ENCODE measurements around the gene NFIB.

The NFIB gene

DNA sequence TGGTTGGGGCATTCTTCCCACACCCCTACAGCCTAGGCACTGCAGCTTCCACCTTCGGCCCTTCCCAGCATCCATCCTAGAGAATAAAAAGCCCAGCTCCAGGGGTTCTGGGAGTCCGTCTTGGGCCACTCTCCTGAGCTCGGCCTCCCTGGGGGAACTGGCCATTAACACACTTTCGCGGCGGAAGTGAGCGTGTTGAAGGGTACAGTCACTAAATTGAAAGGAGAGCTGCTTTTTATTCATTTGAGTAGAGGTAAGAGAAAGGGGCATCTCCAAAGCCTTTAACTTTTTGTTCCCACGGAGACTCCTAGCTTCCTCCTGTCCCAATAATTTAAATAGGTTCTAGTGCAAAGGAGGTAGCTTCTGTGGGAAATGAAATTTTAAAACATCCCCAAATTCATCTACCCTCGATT, 31.0 kb upstream of the NFIB start:
- no peak for DNase-seq (ENCODE audit: low spot score)

DNA sequence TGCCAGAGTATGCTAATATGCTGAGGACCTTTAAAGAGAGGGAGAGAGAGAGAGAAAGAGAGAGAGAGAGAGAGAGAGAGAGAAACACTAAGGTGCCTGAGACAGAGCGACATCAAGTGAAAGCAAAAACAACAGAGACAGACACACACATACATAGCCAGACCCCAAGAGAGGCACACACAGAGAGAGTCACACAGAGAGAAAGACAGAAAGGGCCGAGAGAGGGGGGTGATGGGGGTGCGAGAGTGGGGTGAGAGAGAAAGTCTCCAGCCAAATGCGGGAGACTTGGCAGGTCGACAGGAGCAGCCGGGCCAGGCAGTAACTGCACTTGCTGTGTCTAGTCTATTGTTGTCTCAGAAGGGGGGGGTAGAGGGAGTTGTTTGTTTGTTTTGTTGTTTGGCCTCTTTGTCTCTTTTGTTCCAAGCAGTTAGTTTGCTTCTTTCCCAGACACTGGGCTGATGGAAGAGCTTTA, 30.1 kb upstream of the NFIB start:
- no peak for DNase-seq (ENCODE audit: low spot score)

- no peak for DNase-seq (ENCODE audit: low spot score)
Observed at GRCh38 chr9:14343261-14344031, 29.5 kb upstream of the NFIB start.

DNA sequence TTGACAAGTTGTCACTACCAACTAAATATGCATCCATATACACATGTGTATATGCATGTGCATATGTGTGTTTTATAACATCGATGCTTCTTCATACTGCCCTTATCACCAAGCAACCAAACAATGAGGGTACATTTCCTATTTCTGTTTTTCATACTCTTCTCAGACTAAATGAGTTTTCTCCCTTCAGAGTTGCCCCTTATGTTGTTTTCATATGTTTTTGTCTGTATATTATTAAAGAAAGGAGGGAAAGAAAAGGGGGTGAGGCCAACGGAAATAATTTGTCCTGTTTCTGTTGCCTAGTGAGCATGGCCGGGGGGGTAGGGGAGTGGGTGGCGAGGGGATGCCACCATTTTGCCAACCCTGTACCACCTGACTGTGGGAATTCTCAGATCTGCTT, 28.8 kb upstream of the NFIB start:
- no peak for DNase-seq (ENCODE audit: low spot score)

DNA sequence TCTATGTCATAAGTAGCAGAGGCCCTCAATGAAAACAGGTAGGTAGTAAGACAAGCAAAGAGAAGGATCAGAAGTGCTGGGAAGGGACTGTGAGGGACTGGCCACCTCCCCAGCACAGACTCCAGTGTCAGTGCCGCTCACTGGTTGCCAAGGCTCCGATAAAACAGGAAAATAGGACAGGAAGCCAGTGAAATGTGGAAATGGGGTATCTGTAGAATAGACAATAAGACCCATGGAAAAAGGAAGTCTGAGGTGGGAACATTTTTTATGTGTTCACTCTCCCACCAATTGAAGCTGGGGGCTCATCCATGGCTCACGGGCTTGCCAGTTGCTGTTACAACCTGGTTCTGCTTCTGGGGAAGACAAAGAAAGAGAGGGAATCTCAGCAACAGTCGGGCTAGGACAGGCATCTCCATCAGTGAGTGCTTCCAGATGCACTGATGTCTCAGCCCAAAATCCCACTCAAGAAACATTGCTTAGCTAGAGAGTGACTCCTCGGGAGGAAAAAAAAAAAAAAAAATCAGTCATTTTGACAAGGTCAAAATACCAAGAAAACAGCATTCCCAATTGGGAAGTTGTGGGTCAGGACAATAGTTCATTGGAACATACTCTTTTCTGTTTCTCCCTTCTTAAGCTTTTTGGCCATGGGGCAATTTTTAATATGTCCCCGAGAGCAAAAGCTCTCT, 27.6 kb upstream of the NFIB start:
- DNase-seq (ENCODE audit: low spot score) = no peak

DNA sequence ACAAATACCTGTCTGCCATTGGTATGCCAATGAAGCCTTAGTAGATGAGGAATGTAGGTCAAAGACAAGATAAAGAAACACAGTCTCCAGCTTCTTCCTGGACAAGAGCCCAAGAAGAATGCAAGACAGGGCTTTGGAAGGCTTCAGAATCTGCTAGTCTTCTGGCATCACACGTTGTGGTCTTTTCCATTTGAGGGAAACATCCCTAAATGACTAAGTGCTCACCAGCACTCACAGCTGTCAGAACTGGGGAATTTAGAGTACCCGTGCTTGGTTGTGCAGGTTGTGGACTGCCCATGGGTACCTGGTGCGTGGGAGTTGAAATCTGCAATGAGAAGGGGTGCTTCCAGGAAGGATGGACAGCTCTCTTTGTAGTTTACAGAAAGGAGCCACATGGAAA, 27.1 kb upstream of the NFIB start:
- DNase-seq (ENCODE audit: low spot score) = no peak

DNA sequence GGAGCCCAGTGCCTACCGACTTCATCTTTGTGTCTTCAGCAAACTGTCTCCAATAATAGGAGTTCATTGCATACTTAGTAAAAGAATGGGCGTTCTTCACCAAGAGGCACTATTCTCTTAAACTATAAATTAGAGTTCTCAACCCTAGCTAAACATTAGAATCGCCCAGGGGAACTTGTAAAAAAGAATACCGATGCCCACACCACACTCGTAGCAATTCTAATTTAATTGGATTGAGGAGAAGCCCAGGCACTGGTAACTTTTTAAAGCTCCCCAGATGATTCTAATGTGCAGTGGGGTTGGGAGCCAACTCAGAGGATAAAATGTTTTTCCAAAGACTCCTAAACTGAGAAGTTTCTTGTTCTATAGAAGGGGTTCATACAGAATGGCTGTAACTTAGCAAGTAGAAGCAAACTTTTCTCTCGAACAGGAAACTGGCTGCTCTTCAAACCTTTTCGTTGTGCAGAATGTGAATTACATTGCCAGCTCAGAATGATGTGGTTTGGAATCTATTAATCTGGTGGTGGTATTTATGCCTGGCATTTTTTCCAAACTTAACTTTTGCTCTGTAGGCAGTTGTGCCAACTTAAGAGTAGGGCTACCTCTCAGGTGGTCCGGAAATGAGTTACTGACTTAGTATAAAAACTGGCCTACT, 26.4 kb upstream of the NFIB start:
- no peak for DNase-seq (ENCODE audit: low spot score)

- no peak for DNase-seq (ENCODE audit: low spot score)
Observed at GRCh38 chr9:14339746-14340145, 25.8 kb upstream of the NFIB start.

DNA sequence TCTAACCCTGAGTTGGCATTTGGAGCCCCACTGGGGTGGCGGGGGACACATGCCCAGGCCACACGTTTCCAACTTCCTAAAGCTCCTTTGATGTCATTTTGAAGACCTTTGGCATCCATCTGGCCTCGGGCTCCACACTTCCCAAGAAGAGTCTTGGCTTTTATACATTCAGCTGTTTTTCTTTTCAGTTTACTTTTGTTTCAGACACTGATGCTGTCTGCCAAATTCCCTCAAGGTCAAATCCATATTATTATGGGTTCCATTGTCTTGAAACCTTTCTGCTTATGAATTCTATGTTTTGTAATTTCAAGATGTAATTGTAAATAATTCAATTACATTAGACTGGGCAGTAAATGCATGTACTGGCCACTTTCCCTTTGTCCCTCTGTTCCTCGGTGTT, 23.7 kb upstream of the NFIB start:
- DNase-seq (ENCODE audit: low spot score) = no peak

- DNase-seq (ENCODE audit: low spot score) = no peak
Observed at GRCh38 chr9:14336244-14336643, 22.3 kb upstream of the NFIB start.

- no peak for DNase-seq (ENCODE audit: low spot score)
Observed at GRCh38 chr9:14331120-14331519, 17.2 kb upstream of the NFIB start.

DNA sequence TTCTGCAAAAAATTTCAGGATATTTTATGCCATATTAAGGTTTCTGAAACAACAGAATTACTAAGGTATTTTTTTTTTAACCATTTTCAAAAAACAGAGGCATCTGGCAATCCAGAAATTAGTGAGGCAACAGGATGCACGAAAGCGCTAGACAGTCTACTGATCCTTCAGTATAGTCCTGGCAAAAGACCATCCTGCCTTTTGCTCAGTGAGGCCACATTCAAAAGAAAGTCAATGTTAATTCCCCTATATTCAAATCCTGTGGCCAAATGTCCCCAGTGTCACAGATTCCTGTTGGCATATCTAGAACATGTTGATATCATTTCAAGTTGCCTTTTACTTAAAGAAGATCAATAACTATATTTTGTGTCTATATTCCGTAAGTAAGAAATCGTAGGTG, 13.1 kb upstream of the NFIB start:
- DNase-seq (ENCODE audit: low spot score) = no peak

- peak; percentile 70 for DNase-seq (ENCODE audit: low spot score)
Observed at GRCh38 chr9:14326264-14326826, 12.4 kb upstream of the NFIB start.

DNA sequence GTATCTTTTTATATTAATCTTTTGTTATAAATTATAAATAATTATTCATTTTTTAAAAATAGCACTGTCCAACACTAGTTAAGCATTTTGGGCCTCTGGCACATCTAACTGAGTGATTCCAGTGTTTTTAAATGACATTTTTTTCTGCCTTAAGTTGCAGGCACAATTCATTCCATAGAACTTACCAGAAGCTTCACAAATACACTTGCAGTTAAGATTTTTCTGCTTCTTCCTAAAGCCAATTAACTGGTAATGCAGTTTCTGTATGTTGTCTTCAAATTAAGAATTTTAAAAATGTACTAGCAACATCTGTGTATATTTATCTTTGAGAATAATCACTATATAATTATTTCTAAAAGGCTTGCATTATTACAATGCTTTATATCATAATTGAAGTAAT, 11.2 kb upstream of the NFIB start:
- no peak for DNase-seq (ENCODE audit: low spot score)

- no peak for DNase-seq (ENCODE audit: low spot score)
Observed at GRCh38 chr9:14323985-14324650, 10.2 kb upstream of the NFIB start.

DNA sequence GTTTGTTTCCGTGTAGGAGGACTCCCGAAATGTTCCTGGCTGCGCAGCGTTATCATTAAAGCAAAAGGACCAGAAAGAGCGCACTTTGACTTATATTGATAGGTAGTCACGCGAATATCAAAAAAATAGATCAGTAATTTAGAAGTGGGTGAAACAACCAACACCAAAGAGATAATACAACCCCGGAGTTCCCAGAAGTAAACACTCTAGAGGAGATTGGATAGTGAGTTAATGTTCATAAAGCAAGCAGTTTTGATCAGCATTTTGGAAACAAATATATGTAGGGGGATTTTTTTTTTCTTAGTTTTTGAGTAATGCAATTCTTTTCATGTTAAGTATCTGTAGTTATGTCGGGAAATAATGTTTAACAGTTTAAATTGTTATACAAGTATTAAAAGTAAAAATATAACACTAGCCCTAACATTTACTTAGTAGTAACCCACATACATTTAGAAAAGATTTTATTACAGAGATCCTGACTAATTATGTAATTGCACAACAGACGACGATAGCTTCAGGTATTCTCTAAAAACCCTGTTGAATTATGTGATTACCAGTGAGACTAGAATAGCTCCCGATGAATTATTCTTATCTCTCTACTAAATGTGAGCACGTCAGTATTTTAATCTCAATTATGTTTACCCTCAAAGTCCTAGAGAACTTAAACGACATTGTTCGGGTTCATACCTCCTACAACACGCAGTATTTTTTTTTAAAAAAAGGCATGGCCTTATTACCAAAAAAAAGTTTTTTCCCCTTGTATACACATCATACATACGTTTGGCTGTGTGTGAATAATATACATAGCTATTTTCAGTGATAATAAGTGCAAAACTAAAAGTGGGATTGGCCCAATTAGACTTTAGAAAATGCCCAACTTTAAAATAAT, 9.4 kb upstream of the NFIB start:
- no peak for DNase-seq (ENCODE audit: low spot score)

DNA sequence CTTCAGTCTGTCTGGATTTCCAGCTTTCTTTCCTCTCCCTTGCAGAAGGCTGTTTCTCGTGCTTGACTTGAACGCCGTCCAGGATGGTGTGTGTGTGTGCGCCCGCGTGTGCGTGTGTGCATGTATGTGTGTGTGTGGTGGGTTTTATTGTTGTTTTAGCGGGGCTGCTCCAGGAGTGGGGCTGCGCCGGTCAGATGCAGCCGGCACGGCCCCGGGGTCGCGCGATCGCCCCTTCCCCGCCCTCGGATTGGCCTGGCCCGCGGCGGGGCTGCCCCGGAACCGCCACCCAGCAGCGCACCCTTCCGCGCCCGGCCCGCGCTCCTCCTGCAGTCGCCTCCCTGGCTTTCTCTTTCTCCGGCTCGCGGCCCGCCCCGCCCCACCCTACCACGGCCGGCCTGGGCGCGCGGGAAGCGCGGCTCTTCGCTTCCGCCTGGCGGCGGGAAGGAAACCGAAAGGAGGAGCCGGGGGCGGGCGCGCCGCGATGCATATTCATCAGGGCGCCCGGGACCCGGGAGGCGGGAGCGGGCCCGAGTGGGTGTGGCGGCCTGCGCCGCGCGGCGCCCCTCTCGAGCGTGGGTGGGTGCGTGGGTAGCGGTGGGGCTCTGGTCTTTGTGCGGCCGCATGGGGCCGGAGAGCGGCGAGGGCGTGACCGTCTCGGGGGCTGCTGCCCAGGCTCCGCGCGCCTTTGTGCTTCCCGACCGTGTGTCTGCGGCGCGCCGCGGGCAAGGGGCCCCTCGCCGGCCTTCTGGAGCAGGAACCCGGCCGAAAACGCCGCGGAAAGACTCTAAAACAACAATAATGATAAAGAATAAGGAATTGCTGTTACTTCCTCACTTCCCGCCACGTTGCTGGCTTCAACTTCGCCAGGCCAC, 8.5 kb upstream of the NFIB start:
- peak; percentile 90 for DNase-seq (ENCODE audit: low spot score)

- peak; percentile 66 for DNase-seq (ENCODE audit: low spot score)
Observed at GRCh38 chr9:14321517-14322130, 7.7 kb upstream of the NFIB start.

DNA sequence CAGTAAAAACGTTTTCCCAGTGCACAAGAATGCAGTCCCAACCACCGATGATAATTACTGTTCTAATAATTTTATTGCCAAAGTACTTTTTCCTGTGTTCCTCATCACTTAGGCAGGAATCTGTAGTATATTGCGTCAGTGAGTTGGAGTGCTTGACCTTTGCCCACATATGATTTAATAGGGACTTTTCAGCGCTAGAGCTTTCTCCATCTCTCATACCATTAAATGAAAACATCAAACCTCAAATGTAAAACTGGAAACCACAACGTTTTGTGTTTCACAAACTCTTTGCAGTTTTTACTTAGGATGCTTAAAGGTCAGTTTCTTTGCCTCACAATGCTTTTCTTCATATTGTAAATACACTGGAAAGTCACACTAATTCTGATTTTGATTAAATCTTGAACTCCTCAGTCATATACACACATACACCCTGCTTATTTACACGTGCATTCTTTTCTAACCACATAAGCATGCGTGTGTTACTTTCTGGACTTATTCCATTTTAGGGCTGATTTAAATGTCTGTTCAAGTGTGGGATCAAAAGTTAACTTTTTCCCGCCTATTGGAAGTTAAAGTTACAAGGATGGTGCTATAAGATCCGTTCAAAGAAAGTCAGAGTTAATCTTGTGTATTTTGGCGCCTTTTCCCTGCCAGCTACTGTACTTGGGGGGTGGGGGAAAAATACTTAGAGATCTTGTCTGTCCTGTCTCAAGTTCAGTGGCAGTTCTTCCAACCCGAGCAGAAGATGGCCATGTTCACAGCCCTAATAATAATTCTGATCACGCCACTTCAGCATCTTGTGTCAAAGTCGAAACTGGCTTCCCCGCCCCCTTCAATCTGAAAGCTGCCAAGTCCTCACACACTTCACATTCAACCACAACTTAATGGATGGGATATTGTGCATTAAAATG, 6.6 kb upstream of the NFIB start:
- DNase-seq (ENCODE audit: low spot score) = peak; percentile 58
